OCI-LY1 (cell line): ENCODE measurements around the gene PAIP2B.

Source experiments
- CTCF ChIP-seq: fragments of 200-600 bp; sonication (generic), shearing (Covaris generic); IDR thresholded peaks from 2 replicates; pipeline ENCODE4 v1.5.1; 2017; ENCODE audit warnings: mild to moderate bottlenecking, antibody characterized with exemption, low read length, moderate library complexity, mixed read lengths
- EZH2 ChIP-seq: fragments of 200-600 bp; sonication (generic), shearing (Covaris generic); IDR thresholded peaks from 2 replicates; pipeline ENCODE4 v1.8.0; 2017; ENCODE audit warnings: borderline replicate concordance, mixed run types, mild to moderate bottlenecking, antibody characterized with exemption, low read length, moderate library complexity, mixed read lengths

GRCh38 chr2:71254776-71255175, 27.9 kb upstream of the PAIP2B start:
- TF ChIP-seq CTCF (no peak), EZH2 (no peak)
